ENCODE measurements around the gene DUSP22. TPM values are rescaled to one million over a fixed set of nuclear protein-coding genes. Genes with fewer than 3 reads are reported as not detected.
"Not testable (repeated sequence)": the region's sequence is repeated elsewhere in the genome, so short reads cannot be mapped to it uniquely, and the experiment has no call there.

Gene DUSP22
- total RNA-seq = 10 to 100 TPM; 67.0 to 97.3 (median 78.0) TPM

DNA sequence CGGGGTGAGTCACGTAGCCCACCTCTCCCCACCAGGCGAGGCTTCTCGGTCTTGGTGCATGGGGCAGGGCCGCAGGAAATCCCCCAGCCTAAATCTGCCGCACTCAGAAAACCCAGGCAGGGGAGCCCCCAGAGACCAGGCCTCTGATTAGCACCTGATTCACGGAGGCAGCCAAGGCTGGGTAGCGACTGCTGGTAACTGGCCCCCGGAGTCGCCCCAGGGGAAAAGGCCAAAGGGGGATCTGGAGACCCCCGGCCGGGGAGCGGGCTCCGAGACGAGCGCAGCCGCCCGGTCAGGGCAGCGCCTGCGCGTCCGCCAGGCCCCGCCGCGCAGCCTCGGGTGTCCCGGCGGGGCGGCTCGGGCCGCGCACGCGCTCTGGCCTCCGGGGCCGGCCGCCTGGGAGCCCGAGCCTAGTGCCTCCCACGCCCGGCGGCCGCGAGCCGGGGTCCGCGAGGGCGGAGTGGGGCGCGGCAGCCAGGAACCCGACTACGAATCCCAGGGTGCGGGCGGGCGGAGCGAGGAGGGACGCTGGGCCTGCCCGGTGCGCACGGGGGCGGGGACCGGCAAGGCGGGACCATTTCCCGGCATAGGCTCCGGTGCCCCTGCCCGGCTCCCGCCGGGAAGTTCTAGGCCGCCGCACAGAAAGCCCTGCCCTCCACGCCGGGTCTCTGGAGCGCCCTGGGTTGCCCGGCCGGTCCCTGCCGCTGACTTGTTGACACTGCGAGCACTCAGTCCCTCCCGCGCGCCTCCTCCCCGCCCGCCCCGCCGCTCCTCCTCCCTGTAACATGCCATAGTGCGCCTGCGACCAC, at the start of gene DUSP22:
DUSP22 (plus strand) TSS at position 791 of the 809 bp plus-strand sequence. CDS start 53 bp downstream, outside the sequence.
- Histone ChIP-seq H3K9me3 (peaks cover 0 to 7% (median 0%) of the 10 kb centered on the region in 3 donors), H3K27me3 (peaks cover 6% of the 10 kb centered on the region), H3K4me1 (peaks cover 0 to 41% (median 19%) of the 10 kb centered on the region in 3 donors), H3K4me3 (peak within 1 kb of the TSS; percentile 71 to 80), H3K36me3 (no peaks in the 10 kb centered on the region), H3K27ac (peak within 1 kb of the TSS; percentile 93 to 95 (median 95))
- ATAC-seq = peak; percentile 90
- WGBS, 2 donors (ENCODE audit: low coverage in 1 of 2) = 9 to 21% methylated on average over 16 to 17 of the region's 85 CpGs
- TF ChIP-seq CTCF (IDR thresholded peaks at IDR 0.05) = peak in 1 of 4 experiments; percentile 15
- TF ChIP-seq EP300 (IDR thresholded peaks at IDR 0.05) = peak; percentile 14
- peak; percentile 70 for TF ChIP-seq POLR2AphosphoS5 (IDR thresholded peaks at IDR 0.05)
- TF ChIP-seq POLR2A (IDR thresholded peaks at IDR 0.05) = peak; percentile 85 to 92

GRCh38 chr6:246352-246751, 45.9 kb upstream of the DUSP22 start:
- Histone ChIP-seq H3K4me1 (no peaks in the 10 kb centered on the region), H3K9me3 (peaks cover 0 to 14% (median 0%) of the 10 kb centered on the region in 3 donors), H3K4me3 (no peak overlapping the region), H3K36me3 (no peaks in the 10 kb centered on the region), H3K27me3 (no peaks in the 10 kb centered on the region), H3K27ac (no peak overlapping the region)
- no peak for TF ChIP-seq EP300 (IDR thresholded peaks at IDR 0.05)
- TF ChIP-seq POLR2A (IDR thresholded peaks at IDR 0.05) = no peak
- TF ChIP-seq CTCF (IDR thresholded peaks at IDR 0.05) = no peak
- no peak for TF ChIP-seq POLR2AphosphoS5 (IDR thresholded peaks at IDR 0.05)
- WGBS, 2 donors (ENCODE audit: low coverage in 1 of 2) = 82 to 83% methylated on average over 4 to 8 of the region's 8 CpGs
- ATAC-seq = no peak

DNA sequence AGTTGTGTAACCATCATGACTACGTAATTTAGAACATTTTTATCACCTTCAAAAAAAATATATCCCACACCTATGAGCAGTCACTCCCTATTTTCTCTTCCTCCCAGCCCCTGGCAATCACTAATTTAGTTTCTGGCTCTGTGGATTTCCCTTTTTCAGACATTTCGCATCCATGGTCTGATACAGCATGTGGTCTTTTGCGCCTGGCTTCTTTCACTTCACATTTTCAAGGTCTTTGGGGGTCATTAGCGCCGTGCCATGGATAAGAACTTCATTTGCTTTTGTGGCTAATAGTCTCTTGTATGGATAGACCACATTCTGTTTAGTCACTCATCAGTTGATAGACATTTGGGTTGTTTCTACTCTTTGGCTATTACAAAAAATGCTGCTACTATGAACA, 44.9 kb upstream of the DUSP22 start:
- Histone ChIP-seq H3K4me3 (no peak overlapping the region), H3K27me3 (no peaks in the 10 kb centered on the region), H3K36me3 (no peaks in the 10 kb centered on the region), H3K27ac (no peak overlapping the region), H3K4me1 (no peaks in the 10 kb centered on the region), H3K9me3 (peaks cover 0 to 14% (median 0%) of the 10 kb centered on the region in 3 donors)
- WGBS, 2 donors (ENCODE audit: low coverage in 1 of 2) = 79 to 87% methylated on average over 5 of the region's 5 CpGs
- no peak for TF ChIP-seq POLR2AphosphoS5 (IDR thresholded peaks at IDR 0.05)
- TF ChIP-seq EP300 (IDR thresholded peaks at IDR 0.05) = no peak
- no peak for TF ChIP-seq CTCF (IDR thresholded peaks at IDR 0.05)
- TF ChIP-seq POLR2A (IDR thresholded peaks at IDR 0.05) = no peak
- no peak for ATAC-seq

- not testable (repeated sequence) for H3K4me3 ChIP-seq, H3K27me3 ChIP-seq, ATAC-seq, H3K4me1 ChIP-seq, H3K27ac ChIP-seq, H3K36me3 ChIP-seq
- WGBS, 2 donors (ENCODE audit: low coverage in 1 of 2) = 83 to 92% methylated on average over 2 to 6 of the region's 6 CpGs
- peaks cover 0 to 13% (median 0%) of the 10 kb centered on the region in 3 donors for H3K9me3 ChIP-seq
These were observed 44.2 kb upstream of the DUSP22 start for GRCh38 chr6:248046-248445.

- H3K4me1 ChIP-seq = no peaks in the 10 kb centered on the region
- H3K9me3 ChIP-seq = no peaks in the 10 kb centered on the region
- no peaks in the 10 kb centered on the region for H3K36me3 ChIP-seq
- H3K27me3 ChIP-seq = peaks cover 19% of the 10 kb centered on the region
- TF ChIP-seq POLR2A (IDR thresholded peaks at IDR 0.05) (no peak), POLR2AphosphoS5 (IDR thresholded peaks at IDR 0.05) (no peak), EP300 (IDR thresholded peaks at IDR 0.05) (no peak), CTCF (IDR thresholded peaks at IDR 0.05) (no peak)
- H3K4me3 ChIP-seq = no peak overlapping the region
- ATAC-seq = no peak
- H3K27ac ChIP-seq = no peak overlapping the region
These were observed 41.6 kb upstream of the DUSP22 start for GRCh38 chr6:250676-251075.
